ENCODE results near the gene SYNE1.
A peak's percentile ranks its signal among the peaks of the same experiment; 100 is the strongest.

Gene SYNE1

DNA sequence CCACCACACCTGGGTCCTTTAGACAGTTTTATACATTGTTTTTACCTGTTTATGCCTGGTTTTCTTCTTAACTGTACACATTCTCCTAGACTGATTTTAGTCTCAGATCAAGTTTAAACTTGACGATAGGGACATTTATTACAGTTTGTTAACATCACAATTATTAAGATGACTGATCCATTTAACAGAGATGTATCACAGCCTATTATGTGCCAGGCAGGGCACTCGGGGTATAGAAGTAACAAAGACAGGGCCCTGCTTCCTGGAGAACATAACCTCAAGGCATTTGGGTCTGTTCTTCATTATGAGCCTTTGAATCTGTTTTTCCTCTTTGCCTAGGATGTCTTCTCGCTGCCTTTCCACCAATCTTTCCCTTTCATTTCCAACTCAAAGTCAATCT, 449.2 kb downstream of the SYNE1 start:
- peaks cover 46% of the 10 kb centered on the region for H3F3A ChIP-seq (ENCODE audit: insufficient read depth)
- peaks cover 8% of the 10 kb centered on the region for H3K36me3 ChIP-seq (ENCODE audit: low read length)
- no peak overlapping the region for H3K4me3 ChIP-seq (ENCODE audit: insufficient read depth, low read length, poor library complexity, severe bottlenecking)
- no peak overlapping the region for H2AFZ ChIP-seq (ENCODE audit: low read depth, low read length, severe bottlenecking)
- no peaks in the 10 kb centered on the region for H3K27me3 ChIP-seq (ENCODE audit: low read length)
- no peak overlapping the region for H3K9ac ChIP-seq (ENCODE audit: low read length)
- no peak for TF ChIP-seq EZH2phosphoT487 (conservative IDR thresholded peaks at IDR 0.05; ENCODE audit: low read length)
- TF ChIP-seq, protein P1, sequence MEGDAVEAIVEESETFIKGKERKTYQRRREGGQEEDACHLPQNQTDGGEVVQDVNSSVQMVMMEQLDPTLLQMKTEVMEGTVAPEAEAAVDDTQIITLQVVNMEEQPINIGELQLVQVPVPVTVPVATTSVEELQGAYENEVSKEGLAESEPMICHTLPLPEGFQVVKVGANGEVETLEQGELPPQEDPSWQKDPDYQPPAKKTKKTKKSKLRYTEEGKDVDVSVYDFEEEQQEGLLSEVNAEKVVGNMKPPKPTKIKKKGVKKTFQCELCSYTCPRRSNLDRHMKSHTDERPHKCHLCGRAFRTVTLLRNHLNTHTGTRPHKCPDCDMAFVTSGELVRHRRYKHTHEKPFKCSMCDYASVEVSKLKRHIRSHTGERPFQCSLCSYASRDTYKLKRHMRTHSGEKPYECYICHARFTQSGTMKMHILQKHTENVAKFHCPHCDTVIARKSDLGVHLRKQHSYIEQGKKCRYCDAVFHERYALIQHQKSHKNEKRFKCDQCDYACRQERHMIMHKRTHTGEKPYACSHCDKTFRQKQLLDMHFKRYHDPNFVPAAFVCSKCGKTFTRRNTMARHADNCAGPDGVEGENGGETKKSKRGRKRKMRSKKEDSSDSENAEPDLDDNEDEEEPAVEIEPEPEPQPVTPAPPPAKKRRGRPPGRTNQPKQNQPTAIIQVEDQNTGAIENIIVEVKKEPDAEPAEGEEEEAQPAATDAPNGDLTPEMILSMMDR (IDR thresholded peaks at IDR 0.05; ENCODE audit: insufficient read depth, low read length, poor library complexity, severe bottlenecking): no peak
- H3K79me2 ChIP-seq (ENCODE audit: insufficient read depth, low read length): peaks cover 13% of the 10 kb centered on the region
- no peaks in the 10 kb centered on the region for H3K9me2 ChIP-seq (replicated peaks; ENCODE audit: insufficient read depth, low read length)
- no peak overlapping the region for H3K4me2 ChIP-seq (ENCODE audit: low read depth, low read length, poor library complexity, severe bottlenecking)
- H3K9me3 ChIP-seq (ENCODE audit: insufficient read depth, low read length): no peaks in the 10 kb centered on the region
- no peaks in the 10 kb centered on the region for H4K20me1 ChIP-seq (ENCODE audit: low read depth, low read length)
- H3K27ac ChIP-seq (ENCODE audit: low read depth, low read length): 0 out of 2 replicates have a peak overlapping the region, but pooled peaks have one; percentile 18

DNA sequence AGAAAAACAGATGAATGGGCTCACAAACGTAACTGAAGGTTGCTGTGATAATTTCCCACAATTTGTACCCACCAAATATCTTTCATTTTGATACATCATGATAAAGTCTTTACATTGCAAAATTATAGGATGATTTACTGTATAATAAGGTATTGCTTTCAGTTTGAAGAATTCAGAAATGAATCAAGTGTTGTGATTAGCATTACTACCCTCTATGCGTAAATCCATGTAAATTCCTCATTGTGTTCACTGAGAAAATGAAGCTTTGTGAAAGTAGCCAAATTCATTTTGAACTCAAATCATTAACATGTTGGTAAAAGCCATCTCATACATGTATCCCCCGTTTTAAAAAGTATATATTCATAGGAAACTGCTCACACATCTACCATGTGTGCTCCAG, 450.3 kb downstream of the SYNE1 start:
- Histone ChIP-seq H4K20me1 (ENCODE audit: low read depth, low read length) (no peaks in the 10 kb centered on the region), H3K9me2 (replicated peaks; ENCODE audit: insufficient read depth, low read length) (no peaks in the 10 kb centered on the region), H3K79me2 (ENCODE audit: insufficient read depth, low read length) (peaks cover 22% of the 10 kb centered on the region), H2AFZ (ENCODE audit: low read depth, low read length, severe bottlenecking) (no peak overlapping the region), H3K9me3 (ENCODE audit: insufficient read depth, low read length) (no peaks in the 10 kb centered on the region), H3F3A (ENCODE audit: insufficient read depth) (peaks cover 52% of the 10 kb centered on the region), H3K4me3 (ENCODE audit: insufficient read depth, low read length, poor library complexity, severe bottlenecking) (no peak overlapping the region), H3K27me3 (ENCODE audit: low read length) (no peaks in the 10 kb centered on the region), H3K36me3 (ENCODE audit: low read length) (peaks cover 4% of the 10 kb centered on the region), H3K27ac (ENCODE audit: low read depth, low read length) (peak overlapping the region; percentile 91), H3K4me2 (ENCODE audit: low read depth, low read length, poor library complexity, severe bottlenecking) (peak overlapping the region; percentile 85), H3K9ac (ENCODE audit: low read length) (no peak overlapping the region)
- no peak for TF ChIP-seq EZH2phosphoT487 (conservative IDR thresholded peaks at IDR 0.05; ENCODE audit: low read length)
- TF ChIP-seq, protein P1 (IDR thresholded peaks at IDR 0.05; ENCODE audit: insufficient read depth, low read length, poor library complexity, severe bottlenecking): no peak

DNA sequence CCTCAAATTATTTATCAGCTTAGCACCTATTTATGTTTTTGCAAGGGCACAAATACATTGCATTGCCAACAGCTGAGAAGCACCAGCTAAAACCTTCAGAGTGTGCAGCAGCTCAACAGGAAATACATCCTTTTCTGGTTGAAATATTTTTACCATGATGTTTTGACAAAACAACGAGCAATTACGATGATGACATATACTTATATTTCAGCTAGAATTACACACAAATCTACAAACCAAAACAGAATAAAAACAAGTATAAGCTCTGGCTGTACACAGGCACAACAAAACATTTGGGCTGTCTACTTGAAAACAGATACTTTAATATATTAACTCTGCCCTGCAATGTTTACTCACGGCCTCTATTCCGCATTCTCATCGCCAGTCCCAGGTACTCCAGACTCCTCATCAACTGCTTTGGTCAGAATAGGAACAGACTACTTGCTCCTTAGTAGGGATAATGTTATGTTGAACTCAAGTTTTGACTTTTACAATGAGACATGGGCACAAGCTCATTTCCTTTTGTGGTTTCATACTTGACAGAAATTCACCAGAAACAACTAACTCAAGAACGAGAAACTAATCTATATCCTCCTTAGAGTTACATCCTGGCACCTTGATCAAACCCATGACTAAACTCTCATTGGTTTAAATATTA, 452.1 kb downstream of the SYNE1 start:
- peak overlapping the region; percentile 85 for H3K4me2 ChIP-seq (ENCODE audit: low read depth, low read length, poor library complexity, severe bottlenecking)
- H3K9me2 ChIP-seq (replicated peaks; ENCODE audit: insufficient read depth, low read length): no peaks in the 10 kb centered on the region
- H3K27me3 ChIP-seq (ENCODE audit: low read length): no peaks in the 10 kb centered on the region
- H4K20me1 ChIP-seq (ENCODE audit: low read depth, low read length): no peaks in the 10 kb centered on the region
- TF ChIP-seq EZH2phosphoT487 (conservative IDR thresholded peaks at IDR 0.05; ENCODE audit: low read length): no peak
- TF ChIP-seq, protein P1 (IDR thresholded peaks at IDR 0.05; ENCODE audit: insufficient read depth, low read length, poor library complexity, severe bottlenecking): no peak
- peaks cover 7% of the 10 kb centered on the region for H3K36me3 ChIP-seq (ENCODE audit: low read length)
- peaks cover 39% of the 10 kb centered on the region for H3F3A ChIP-seq (ENCODE audit: insufficient read depth)
- peak overlapping the region; percentile 36 for H3K4me3 ChIP-seq (ENCODE audit: insufficient read depth, low read length, poor library complexity, severe bottlenecking)
- peak overlapping the region; percentile 46 for H3K9ac ChIP-seq (ENCODE audit: low read length)
- H3K9me3 ChIP-seq (ENCODE audit: insufficient read depth, low read length): no peaks in the 10 kb centered on the region
- peak overlapping the region; percentile 91 for H3K27ac ChIP-seq (ENCODE audit: low read depth, low read length)
- no peak overlapping the region for H2AFZ ChIP-seq (ENCODE audit: low read depth, low read length, severe bottlenecking)
- H3K79me2 ChIP-seq (ENCODE audit: insufficient read depth, low read length): peaks cover 22% of the 10 kb centered on the region

All from SU-DHL-6 (cell line).